ENCODE data around the gene TMED10. TPM values are rescaled to one million over a fixed set of nuclear protein-coding genes. Genes with fewer than 3 reads are reported as not detected.

The TMED10 gene
- total RNA-seq, 1 donor from 2014 or later = 130 TPM

DNA sequence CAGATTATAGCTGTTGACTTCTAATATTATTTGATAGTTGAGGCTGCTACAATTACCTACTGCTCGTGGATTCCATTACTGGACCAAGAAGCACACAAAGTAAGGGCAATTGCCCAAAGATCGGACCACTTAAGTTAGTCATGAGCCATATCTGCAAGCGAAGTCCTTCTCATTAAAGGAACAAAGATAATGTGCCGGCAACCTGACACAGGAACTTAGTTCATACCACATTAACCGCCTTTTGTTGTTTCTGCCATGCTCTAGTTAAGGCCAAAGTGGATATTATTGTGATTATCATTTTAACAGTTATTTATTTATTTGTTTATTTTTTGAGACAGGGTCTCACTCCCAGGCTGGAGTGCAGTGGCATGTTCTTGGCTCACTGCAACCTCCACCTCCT, 38.1 kb upstream of the TMED10 start:
- ATAC-seq (ENCODE audit: low read depth) = no peak
- intact Hi-C loops (cut with micrococcal nuclease) = no loop called here
- CTCF ChIA-PET = no interaction called here
- TF ChIP-seq, protein P1, sequence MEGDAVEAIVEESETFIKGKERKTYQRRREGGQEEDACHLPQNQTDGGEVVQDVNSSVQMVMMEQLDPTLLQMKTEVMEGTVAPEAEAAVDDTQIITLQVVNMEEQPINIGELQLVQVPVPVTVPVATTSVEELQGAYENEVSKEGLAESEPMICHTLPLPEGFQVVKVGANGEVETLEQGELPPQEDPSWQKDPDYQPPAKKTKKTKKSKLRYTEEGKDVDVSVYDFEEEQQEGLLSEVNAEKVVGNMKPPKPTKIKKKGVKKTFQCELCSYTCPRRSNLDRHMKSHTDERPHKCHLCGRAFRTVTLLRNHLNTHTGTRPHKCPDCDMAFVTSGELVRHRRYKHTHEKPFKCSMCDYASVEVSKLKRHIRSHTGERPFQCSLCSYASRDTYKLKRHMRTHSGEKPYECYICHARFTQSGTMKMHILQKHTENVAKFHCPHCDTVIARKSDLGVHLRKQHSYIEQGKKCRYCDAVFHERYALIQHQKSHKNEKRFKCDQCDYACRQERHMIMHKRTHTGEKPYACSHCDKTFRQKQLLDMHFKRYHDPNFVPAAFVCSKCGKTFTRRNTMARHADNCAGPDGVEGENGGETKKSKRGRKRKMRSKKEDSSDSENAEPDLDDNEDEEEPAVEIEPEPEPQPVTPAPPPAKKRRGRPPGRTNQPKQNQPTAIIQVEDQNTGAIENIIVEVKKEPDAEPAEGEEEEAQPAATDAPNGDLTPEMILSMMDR (IDR thresholded peaks at IDR 0.05) = no peak
- no peak overlapping the region for H3K27ac Mint-ChIP-seq
- DNase-seq = no peak
- H3K36me3 Mint-ChIP-seq (ENCODE audit: low read depth) = no peaks in the 10 kb centered on the region
- H3K27me3 Mint-ChIP-seq = peaks cover 6% of the 10 kb centered on the region
- POLR2A ChIA-PET = no interaction called here
- no peak overlapping the region for H3K4me3 Mint-ChIP-seq
- H3K4me1 Mint-ChIP-seq = peaks cover 13% of the 10 kb centered on the region
- H3K9me3 Mint-ChIP-seq = no peaks in the 10 kb centered on the region

DNA sequence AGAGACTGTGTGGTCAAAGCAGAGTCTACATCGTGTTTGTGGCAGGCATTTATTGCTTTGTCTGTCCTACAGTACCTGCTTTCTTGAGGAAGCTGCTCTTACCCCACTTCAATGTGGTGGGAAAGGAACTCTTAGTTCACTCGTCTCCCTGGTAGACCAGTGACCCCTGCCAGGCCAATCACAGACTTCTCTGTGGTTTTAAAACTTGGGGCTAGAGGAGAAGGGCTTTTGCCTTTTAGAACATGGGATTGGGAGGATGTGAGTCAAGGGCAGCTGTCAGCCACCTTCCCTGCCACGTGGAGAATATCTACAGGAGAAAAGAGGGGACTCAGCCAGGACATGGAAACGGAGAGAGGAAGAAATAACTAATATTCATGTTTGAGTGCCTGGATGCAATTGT, 36.8 kb upstream of the TMED10 start:
- ChIA-PET POLR2A (no interaction called here), CTCF (no interaction called here)
- intact Hi-C loops (cut with micrococcal nuclease) = no loop called here
- DNase-seq (no peak), ATAC-seq (ENCODE audit: low read depth) (no peak)
- Mint-ChIP-seq H3K27me3 (peaks cover 6% of the 10 kb centered on the region), H3K4me3 (no peak overlapping the region), H3K27ac (no peak overlapping the region), H3K36me3 (ENCODE audit: low read depth) (no peaks in the 10 kb centered on the region), H3K9me3 (no peaks in the 10 kb centered on the region), H3K4me1 (peaks cover 13% of the 10 kb centered on the region)
- TF ChIP-seq, protein P1 (IDR thresholded peaks at IDR 0.05) = no peak

DNA sequence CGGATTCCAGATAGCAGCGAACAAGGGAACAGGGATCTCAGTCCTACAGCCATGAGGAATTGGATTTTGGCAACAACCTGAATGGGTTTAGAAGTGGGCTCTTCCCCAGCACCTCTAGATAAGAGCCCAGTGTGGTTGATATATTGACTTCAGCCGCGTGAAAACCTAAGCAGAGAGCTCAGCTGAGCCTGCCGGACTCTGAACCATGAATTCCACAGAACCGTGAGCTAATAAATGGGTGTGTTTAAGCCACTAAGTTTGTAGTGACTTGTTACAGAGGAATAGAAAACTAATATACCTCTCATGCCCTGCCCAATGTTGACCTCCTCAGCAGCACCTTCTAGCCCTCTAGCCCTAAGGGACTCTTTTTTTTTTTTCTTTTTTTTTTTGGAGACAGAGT, 32.4 kb upstream of the TMED10 start:
- Mint-ChIP-seq H3K27me3 (peaks cover 6% of the 10 kb centered on the region), H3K36me3 (ENCODE audit: low read depth) (no peaks in the 10 kb centered on the region), H3K9me3 (no peaks in the 10 kb centered on the region), H3K27ac (no peak overlapping the region), H3K4me3 (no peak overlapping the region), H3K4me1 (peaks cover 10% of the 10 kb centered on the region)
- POLR2A ChIA-PET = interaction anchor here (0.6 to 0.7 kb wide), 2 partner anchors 18 to 166 kb away, joined by 3 to 5 read pairs; no protein-coding TSS in a partner anchor
- intact Hi-C loops (cut with micrococcal nuclease) = no loop called here
- DNase-seq = no peak
- CTCF ChIA-PET = no interaction called here
- no peak for ATAC-seq (ENCODE audit: low read depth)
- TF ChIP-seq, protein P1 (IDR thresholded peaks at IDR 0.05) = no peak

DNA sequence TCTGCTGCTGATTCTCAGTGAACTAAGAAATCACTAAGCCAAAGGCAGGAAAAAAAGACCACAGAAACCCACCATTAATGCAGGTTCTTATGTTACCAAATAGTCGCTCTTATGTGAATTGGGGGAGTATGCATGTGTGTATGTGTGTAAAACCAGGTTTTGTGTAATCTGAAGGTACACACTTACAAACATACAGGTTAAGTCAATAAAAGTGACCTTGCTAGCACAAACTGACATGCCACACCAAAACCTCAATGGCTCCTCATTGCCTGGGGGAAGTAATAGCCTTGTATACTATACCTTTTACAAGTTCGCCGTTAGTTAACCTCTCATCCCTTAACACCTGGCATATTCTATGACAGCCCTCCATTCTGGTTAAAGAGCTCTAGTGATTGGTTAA, 29.8 kb upstream of the TMED10 start:
- H3K4me3 Mint-ChIP-seq = no peak overlapping the region
- no peak for DNase-seq

DNA sequence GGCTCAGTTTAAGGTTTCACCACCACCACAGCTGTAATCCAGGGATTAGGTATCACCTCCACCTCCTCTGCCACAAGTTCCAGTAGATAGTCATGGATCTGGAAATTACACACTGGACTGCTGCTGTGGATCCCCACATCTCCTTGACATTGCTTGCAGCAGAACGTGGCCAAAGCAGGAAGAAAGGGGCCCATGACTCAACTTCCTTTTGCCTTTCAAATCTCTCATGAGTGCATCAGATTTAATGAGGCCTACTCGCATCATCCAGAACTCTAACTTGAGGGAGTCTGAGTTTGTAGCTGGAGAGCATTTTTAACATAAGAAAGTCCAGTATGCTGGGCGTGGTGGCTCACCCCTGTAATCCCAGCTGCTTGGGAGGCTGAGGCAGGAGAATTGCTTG, 29.2 kb upstream of the TMED10 start:
- no peaks in the 10 kb centered on the region for H3K27me3 Mint-ChIP-seq
- POLR2A ChIA-PET = no interaction called here
- DNase-seq (no peak), ATAC-seq (ENCODE audit: low read depth) (no peak)
- H3K36me3 Mint-ChIP-seq (ENCODE audit: low read depth) = no peaks in the 10 kb centered on the region
- TF ChIP-seq, protein P1 (IDR thresholded peaks at IDR 0.05) = no peak
- CTCF ChIA-PET = no interaction called here
- intact Hi-C loops (cut with micrococcal nuclease) = no loop called here
- no peak overlapping the region for H3K4me3 Mint-ChIP-seq
- H3K27ac Mint-ChIP-seq = no peak overlapping the region
- peaks cover 3% of the 10 kb centered on the region for H3K4me1 Mint-ChIP-seq
- H3K9me3 Mint-ChIP-seq = no peaks in the 10 kb centered on the region

More for the DNA sequence above, 29.8 kb upstream of the TMED10 start:
- H3K9me3 Mint-ChIP-seq = no peaks in the 10 kb centered on the region
- intact Hi-C loops (cut with micrococcal nuclease) = no loop called here
- no peaks in the 10 kb centered on the region for H3K27me3 Mint-ChIP-seq
- ATAC-seq (ENCODE audit: low read depth) = no peak
- TF ChIP-seq, protein P1 (IDR thresholded peaks at IDR 0.05) = no peak
- no peaks in the 10 kb centered on the region for H3K36me3 Mint-ChIP-seq (ENCODE audit: low read depth)
- H3K4me1 Mint-ChIP-seq = peaks cover 9% of the 10 kb centered on the region
- POLR2A ChIA-PET = no interaction called here
- CTCF ChIA-PET = no interaction called here
- H3K27ac Mint-ChIP-seq = no peak overlapping the region

All from activated B cell treated with CpG ODN at 0.5 μM for 24 hours (primary cell).